ENCODE results near the gene GPR146. TPM values are rescaled to one million over a fixed set of nuclear protein-coding genes. Genes with fewer than 3 reads are reported as not detected.

GPR146 gene
- total and polyA plus RNA-seq, 10 donors = 3.9 to 19.2 (median 10.1) TPM

DNA sequence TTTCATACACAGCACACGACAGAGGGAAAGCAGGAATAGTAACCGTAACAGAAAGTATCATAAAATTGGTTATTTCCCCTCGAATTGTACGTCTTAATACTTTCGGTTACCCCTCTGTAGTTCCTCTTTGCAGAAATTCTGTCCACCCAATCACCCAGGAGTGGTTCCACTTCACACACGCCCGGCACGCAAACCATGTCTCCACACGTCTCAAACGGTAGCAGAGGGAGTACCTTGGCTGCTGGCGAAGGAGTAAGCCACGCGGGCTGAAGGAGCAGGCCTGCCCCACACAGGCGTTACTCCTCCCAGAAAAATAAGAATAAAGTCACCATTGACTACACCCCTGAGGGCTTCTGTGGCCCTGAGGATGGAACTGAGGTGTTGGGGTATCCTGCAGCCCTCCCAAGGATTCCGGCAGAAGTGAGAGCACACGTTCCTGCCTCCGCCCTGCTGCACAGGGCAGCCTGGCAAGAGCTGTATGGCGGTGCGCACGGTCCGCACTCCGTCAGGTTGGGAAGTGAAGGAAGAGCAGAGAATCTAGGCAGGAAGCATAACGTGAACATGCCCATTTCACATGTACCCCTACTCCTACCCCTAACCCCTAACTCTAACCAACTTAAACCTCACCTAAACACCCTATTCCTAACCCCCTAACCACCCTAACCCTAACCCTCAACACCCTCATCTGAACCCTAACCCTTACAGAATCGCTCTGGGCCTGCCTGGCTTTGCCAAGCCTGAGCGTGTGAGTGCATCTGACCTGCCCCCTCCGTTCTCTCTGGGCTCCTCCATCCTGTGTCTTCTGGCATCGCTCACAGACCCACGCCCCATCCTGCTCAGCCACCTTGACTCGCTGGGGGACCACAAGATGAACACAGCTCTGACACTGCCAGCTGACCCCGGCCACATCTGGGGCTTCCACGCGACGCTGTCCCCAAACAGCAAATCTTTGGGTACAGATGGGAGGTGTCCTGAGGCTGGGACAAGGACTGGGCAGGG lies 18.2 kb downstream of the GPR146 start:
- peak in 1 of 3 donors; percentile 50 for TF ChIP-seq POLR2AphosphoS5 (IDR thresholded peaks at IDR 0.05)
- no peak for TF ChIP-seq POLR2A (IDR thresholded peaks at IDR 0.05)
- peaks cover 0 to 10% (median 6%) of the 10 kb centered on the region in 6 donors for H3K36me3 ChIP-seq
- no peak overlapping the region for H3K27ac ChIP-seq
- no peak for DNase-seq
- peaks cover 12 to 55% (median 42%) of the 10 kb centered on the region in 6 donors for H3K4me1 ChIP-seq
- H3K27me3 ChIP-seq (replicated peaks in 1 of 7) = peaks cover 0 to 52% (median 0%) of the 10 kb centered on the region in 7 donors
- WGBS, 5 donors = 64 to 74% (median 69%) methylated on average over 32 to 33 of the region's 33 CpGs
- H3K4me3 ChIP-seq = no peak overlapping the region
- intact Hi-C loops (cut with DNase I; ENCODE audit: low total_unique reads) = no loop called here
- no peaks in the 10 kb centered on the region for H3K9me3 ChIP-seq

DNA sequence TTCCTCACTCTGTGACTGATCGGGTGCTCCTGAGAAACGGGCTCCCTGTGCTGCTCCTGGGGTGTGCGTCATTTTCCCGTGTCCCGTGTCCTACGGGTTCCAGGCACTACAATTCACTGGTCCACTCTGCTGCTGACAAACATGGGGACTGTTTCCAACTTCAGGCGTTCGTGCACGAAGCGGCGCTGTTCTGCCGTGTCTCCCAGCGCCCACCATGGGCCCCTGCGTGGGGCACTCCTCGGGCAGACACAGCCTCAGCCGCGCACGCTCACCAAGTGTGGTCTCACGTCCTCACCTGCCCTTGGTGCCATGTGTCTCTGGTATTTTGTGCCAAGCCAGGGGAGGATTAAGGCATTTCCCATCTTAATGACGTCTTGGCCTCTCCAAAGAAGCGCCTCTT lies 19.0 kb downstream of the GPR146 start:
- Histone ChIP-seq H3K36me3 (peaks cover 0 to 4% (median under 1%) of the 10 kb centered on the region in 6 donors), H3K9me3 (no peaks in the 10 kb centered on the region), H3K4me1 (peaks cover 12 to 55% (median 42%) of the 10 kb centered on the region in 6 donors), H3K27ac (no peak overlapping the region), H3K27me3 (replicated peaks in 1 of 7) (peaks cover 0 to 44% (median 0%) of the 10 kb centered on the region in 7 donors), H3K4me3 (no peak overlapping the region)
- WGBS, 5 donors = 93 to 97% (median 94%) methylated on average over 21 of the region's 21 CpGs
- intact Hi-C loops (cut with DNase I; ENCODE audit: low total_unique reads) = no loop called here
- TF ChIP-seq, protein P1, sequence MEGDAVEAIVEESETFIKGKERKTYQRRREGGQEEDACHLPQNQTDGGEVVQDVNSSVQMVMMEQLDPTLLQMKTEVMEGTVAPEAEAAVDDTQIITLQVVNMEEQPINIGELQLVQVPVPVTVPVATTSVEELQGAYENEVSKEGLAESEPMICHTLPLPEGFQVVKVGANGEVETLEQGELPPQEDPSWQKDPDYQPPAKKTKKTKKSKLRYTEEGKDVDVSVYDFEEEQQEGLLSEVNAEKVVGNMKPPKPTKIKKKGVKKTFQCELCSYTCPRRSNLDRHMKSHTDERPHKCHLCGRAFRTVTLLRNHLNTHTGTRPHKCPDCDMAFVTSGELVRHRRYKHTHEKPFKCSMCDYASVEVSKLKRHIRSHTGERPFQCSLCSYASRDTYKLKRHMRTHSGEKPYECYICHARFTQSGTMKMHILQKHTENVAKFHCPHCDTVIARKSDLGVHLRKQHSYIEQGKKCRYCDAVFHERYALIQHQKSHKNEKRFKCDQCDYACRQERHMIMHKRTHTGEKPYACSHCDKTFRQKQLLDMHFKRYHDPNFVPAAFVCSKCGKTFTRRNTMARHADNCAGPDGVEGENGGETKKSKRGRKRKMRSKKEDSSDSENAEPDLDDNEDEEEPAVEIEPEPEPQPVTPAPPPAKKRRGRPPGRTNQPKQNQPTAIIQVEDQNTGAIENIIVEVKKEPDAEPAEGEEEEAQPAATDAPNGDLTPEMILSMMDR (IDR thresholded peaks at IDR 0.05 in 8 of 11, conservative IDR thresholded peaks at IDR 0.05 in 3 of 11) = no peak
- TF ChIP-seq POLR2AphosphoS5 (IDR thresholded peaks at IDR 0.05) (no peak), POLR2A (IDR thresholded peaks at IDR 0.05) (no peak)
- DNase-seq = no peak

DNA sequence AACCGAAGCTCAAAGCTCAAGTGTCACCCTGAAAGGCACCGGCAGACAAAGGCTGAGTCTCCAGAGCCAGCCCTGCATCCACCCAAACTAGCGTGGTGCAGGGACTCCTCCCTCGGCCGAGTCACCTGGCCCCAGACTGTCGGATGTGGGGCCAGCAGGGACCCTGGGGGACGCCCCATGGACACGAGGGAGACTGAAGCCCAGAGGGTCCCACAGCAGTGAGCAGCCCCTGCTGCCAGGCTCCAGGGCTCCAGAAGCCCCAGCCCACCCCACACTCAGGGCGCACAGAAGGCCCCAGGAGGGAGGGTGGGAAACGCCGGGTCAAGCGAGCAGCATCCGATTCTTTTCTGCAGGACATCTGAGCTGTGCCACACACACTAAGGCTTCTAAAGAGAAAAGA lies 20.2 kb downstream of the GPR146 start:
- H3K27ac ChIP-seq = no peak overlapping the region
- no peak for DNase-seq
- H3K4me3 ChIP-seq = no peak overlapping the region
- no peaks in the 10 kb centered on the region for H3K9me3 ChIP-seq
- no peaks in the 10 kb centered on the region for H3K36me3 ChIP-seq
- intact Hi-C loops (cut with DNase I; ENCODE audit: low total_unique reads) = loop anchor here (2.0 kb wide), 1 partner anchor 72 kb away; no protein-coding TSS in a partner anchor
- H3K27me3 ChIP-seq (replicated peaks in 1 of 7) = peaks cover 0 to 44% (median 0%) of the 10 kb centered on the region in 7 donors
- TF ChIP-seq, protein P1 (IDR thresholded peaks at IDR 0.05 in 8 of 11, conservative IDR thresholded peaks at IDR 0.05 in 3 of 11) = no peak
- no peak for TF ChIP-seq POLR2AphosphoS5 (IDR thresholded peaks at IDR 0.05)
- no peak for TF ChIP-seq POLR2A (IDR thresholded peaks at IDR 0.05)
- peaks cover 12 to 55% (median 42%) of the 10 kb centered on the region in 6 donors for H3K4me1 ChIP-seq
- WGBS, 5 donors = 76 to 90% (median 81%) methylated on average over 6 to 13 of the region's 13 CpGs

DNA sequence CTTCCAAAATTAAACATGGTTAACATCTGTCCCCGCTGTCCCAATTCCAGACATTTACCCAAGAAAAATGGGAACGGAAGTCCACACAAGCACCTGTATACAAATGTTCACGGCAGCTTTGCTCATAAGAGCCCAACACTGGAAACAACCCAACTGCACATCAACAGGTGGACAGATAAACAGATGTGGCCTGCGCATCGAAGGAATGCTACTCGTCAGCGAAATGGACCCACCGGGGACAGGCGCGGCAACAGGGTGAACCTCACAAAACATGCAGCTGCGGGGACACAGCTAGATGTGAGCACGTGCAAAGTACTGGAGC lies 20.9 kb downstream of the GPR146 start:
- WGBS, 5 donors = 64 to 79% (median 71%) methylated on average over 12 of the region's 12 CpGs
- H3K4me1 ChIP-seq = peaks cover 12 to 51% (median 39%) of the 10 kb centered on the region in 6 donors
- peaks cover 0 to 40% (median 0%) of the 10 kb centered on the region in 7 donors for H3K27me3 ChIP-seq (replicated peaks in 1 of 7)
- no peak for TF ChIP-seq POLR2A (IDR thresholded peaks at IDR 0.05)
- TF ChIP-seq POLR2AphosphoS5 (IDR thresholded peaks at IDR 0.05) = no peak
- TF ChIP-seq, protein P1 (IDR thresholded peaks at IDR 0.05 in 8 of 11, conservative IDR thresholded peaks at IDR 0.05 in 3 of 11) = no peak
- no peaks in the 10 kb centered on the region for H3K9me3 ChIP-seq
- peak overlapping the region in 4 of 8 donors; percentile 26 to 59 (median 28) for H3K4me3 ChIP-seq
- intact Hi-C loops (cut with DNase I; ENCODE audit: low total_unique reads) = loop anchor here (2.0 kb wide), 1 partner anchor 72 kb away; no protein-coding TSS in a partner anchor
- H3K36me3 ChIP-seq = no peaks in the 10 kb centered on the region
- DNase-seq = no peak
- no peak overlapping the region for H3K27ac ChIP-seq
